HG02885 (cell line): ENCODE data around the gene ATAD3B.
"Not testable (repeated sequence)": the region's sequence is repeated elsewhere in the genome, so short reads cannot be mapped to it uniquely, and the experiment has no call there.

ENCODE experiments used
- ATAC-seq: cut with Tn5 transposase; IDR thresholded peaks from one replicate; pipeline ENCODE4 v1.9.1; 2021; ENCODE audit warnings: mild to moderate bottlenecking; ENCODE audit not compliant: unreplicated experiment, poor library complexity

The ATAD3B gene

GRCh38 chr1:1432951-1433803, 38.4 kb upstream of the ATAD3B start:
- ATAC-seq: no peak

GRCh38 chr1:1433804-1434130, 37.8 kb upstream of the ATAD3B start:
- ATAC-seq: no peak

DNA sequence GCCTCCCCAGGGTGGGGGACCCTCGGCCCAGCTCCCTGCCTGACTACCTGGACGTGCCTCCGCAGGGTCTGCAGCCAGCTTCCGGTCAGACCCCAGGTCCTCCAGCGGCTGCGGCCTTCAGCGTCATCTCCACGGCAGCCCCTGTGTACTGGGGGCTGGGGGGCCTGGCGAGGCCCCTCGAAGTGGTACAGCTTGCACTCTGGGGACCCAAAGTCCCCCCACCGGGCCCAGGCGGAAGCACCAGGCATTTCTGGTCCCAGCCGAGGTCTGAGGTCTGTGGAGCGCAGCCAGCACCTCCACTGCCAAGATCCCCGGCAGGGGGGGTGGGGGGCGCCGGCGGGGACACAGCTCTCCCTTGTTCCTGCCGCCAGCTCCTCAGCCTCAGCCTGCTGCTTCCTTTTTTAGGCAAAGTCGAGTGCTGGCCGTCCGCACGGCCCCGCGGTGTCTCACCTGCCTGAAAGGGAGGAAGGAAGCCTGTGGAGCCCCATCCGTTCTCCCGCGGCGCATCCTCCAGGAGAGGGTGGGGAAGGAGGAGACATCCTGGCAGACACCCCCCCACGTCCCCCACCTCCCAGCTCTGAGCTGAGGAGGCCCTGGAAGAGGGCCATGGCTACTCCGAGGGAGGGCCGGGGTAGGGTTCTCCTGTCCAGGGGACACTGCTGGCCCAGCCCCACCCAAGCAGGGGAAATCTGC, 37.3 kb upstream of the ATAD3B start:
- ATAC-seq: no peak

DNA sequence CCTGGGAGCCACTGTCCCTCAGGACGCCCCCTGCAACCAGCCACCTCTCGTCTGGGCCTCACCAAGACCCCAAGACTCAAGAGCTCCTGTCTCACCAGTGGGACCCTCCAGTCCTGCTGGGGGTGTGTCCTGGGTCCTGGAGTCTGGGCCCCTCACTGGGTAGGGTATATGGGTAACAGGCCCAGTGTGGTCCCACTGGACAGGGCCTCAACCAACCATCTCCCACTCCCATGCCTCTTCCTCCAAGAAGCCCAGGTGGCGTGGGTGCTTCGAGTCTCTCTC, 36.8 kb upstream of the ATAD3B start:
- ATAC-seq: no peak

DNA sequence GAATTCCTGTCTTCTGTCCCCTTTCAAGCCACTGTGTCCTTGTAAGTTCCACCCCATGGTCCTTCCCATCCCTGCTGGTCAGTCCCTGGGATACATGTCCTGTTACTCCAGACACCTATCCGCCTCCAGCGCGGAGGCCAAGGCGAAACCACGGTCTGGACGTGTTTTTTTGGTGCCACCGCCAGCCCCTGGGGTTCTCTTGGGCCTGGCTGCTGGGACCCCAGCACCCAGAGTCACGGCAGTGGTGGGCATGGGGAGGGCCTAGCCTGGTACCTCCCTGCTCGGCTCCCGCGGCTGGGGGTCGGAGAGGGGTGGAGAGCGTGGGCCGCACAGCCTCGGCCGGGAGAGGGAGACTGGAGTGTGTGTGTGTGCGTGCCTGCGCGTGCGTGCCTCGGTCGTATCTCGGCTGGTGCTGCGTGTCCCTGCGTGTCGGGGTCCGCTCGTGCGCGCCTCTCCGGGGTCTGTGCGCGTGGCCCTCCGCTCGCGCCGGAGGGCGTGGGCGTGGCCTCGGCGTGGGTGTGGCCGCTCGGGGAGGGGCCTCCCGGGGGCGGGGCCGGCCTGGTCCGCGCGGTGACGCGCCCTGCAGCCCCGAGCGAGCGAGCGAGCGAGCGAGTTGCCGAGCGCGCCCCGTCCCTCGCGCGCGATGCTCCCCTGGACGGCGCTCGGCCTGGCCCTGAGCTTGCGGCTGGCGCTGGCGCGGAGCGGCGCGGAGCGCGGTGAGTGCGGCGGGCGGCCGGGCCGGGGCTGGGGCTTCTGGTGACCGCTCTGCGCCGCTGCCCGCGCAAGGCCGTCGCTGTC, 36.3 kb upstream of the ATAD3B start, which contains the start of gene VWA1:
Gene VWA1 (plus strand): TSS at position 585 of the 798 bp plus-strand sequence. CDS start 59 bp downstream, at position 644.
- no peak for ATAC-seq

GRCh38 chr1:1435911-1436629, 35.5 kb upstream of the ATAD3B start:
- ATAC-seq: no peak

GRCh38 chr1:1436630-1437032, 34.9 kb upstream of the ATAD3B start:
- ATAC-seq: no peak

DNA sequence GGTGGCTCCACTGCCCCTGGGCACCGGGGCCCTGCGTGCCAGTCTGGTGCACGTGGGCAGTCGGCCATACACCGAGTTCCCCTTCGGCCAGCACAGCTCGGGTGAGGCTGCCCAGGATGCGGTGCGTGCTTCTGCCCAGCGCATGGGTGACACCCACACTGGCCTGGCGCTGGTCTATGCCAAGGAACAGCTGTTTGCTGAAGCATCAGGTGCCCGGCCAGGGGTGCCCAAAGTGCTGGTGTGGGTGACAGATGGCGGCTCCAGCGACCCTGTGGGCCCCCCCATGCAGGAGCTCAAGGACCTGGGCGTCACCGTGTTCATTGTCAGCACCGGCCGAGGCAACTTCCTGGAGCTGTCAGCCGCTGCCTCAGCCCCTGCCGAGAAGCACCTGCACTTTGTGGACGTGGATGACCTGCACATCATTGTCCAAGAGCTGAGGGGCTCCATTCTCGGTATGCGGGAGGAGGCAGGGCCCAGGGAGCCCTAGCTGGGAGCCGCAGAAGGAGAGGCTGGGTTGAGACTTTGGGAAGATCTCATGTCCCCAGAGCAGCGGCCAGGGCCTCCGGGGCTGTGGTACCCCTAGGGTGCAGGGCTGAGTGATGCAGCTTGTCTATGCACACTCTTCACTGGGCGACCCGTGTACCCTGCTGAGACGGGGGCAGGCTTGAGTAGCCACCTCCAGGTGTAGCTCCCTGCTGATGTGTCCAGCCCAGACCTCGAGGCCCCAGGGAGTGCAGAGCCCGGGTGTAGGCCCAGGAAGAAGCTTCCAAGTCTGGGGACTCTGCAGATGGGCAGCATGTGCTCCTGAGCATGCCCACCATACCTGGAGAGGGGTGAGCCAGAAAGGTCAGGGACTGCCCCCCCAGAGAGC, 34.3 kb upstream of the ATAD3B start:
- ATAC-seq: no peak

DNA sequence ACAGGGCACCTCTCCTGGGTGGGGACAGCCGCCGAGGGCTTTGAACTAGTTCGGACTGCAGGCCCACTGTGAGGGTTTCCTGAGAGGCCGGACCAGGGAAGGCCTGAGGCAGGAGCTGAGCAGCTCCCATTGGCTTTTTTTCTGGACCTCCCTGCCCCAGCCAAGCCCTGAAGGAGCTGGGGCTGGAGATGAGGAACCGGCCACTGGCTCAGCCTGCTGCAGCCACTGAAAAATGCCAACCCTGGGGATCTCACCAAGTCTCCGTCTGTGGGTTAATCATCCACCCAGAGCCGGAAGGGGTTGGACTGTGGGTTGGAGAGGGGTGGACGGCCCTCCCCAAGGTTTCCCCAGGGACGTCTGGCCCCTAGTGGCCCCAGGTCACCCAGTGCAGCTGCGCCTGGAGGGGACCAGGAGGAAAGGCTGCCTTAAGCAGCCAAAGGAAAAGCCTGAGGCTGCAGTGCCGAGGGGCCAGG, 33.6 kb upstream of the ATAD3B start:
- ATAC-seq: no peak

DNA sequence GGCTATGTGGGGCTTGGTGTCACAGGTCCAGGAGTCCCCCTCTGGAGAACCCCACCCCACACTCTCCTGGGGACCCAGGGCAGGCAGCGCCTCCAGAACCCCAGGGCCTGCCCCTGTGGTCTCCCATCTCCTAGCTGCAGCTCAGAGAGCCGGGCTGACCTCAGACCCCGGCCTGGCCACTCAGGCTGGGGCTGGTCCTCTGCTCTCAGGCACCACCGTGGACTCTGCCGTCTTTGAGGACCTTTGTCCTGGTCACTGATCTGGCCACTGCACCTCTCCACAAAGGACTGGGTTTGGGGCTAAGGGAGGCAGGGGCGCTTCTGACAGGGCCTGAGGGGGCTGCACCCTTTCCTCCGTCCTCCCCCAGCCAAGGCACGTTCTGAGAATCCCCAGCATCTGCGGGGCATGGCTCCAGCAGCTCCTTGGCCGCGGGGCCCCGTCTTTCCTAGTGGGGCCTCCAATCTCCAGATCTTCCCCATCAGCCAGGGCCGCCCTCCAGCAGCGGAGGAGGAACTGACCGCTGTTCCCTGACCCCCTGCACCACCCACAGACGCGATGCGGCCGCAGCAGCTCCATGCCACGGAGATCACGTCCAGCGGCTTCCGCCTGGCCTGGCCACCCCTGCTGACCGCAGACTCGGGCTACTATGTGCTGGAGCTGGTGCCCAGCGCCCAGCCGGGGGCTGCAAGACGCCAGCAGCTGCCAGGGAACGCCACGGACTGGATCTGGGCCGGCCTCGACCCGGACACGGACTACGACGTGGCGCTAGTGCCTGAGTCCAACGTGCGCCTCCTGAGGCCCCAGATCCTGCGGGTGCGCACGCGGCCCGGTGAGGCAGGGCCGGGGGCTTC, 32.8 kb upstream of the ATAD3B start:
- no peak for ATAC-seq

DNA sequence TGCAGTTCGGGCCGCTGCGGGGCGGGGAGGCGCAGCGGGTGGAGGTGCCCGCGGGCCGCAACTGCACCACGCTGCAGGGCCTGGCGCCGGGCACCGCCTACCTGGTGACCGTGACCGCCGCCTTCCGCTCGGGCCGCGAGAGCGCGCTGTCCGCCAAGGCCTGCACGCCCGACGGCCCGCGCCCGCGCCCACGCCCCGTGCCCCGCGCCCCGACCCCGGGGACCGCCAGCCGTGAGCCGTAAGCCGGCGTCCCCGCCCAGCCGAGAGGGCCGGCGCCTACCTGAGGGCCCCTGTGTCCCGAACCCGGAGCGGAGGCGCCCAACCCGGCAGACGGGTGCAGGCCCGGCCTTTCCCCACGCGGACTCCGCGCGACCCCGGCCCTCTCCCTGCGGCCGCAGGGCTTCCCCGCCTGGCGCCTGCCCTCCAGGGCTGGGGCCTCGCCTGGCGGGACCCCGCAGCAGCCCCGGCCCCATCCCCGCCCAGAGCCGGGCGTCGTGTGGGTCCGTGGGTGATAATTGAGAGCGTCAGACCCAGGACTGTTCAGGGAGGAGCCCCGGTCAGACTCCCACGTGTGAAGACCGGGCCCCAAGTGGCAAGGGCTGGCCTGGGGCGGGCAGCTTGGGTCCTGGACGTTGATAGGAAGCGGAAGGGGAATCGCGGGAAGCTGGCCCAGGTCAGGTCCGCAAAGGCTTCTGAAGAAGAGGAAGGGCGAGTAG, 31.9 kb upstream of the ATAD3B start:
- no peak for ATAC-seq

DNA sequence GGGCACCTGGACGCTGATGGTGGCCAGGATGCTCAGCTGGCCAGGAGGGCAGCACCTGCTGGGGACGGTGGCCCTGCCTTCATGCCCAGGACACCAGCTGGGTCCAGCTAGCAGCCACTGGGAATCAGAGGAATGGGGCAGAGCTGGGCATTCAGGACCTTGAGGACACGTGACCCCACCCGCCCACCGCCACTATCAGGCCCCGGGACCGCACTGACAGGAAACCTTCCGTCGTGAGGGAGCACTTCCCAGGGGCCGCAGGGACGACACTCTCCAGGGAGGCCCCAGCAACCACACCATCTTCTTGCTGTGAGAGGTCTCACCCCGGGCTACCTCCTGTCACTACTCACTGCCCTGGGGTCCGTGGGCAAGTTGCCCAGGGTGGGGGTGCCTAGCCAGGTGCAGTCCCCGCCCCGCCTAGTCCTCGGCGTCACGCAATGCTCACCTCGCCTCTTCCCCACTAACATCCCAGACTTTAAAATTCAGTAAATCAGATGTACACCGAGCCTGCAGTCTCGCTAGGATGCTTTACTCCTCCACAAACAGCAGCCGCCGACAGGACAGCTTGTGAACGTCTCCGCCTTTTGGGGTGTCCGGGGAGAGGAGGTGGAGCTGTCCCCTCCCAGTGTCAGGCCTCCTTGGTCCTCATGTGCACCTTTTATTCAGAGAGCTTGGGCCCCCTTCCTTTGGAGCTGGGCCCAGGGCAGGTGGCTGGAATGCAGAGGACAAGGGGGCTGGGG, 31.1 kb upstream of the ATAD3B start:
- ATAC-seq: no peak

DNA sequence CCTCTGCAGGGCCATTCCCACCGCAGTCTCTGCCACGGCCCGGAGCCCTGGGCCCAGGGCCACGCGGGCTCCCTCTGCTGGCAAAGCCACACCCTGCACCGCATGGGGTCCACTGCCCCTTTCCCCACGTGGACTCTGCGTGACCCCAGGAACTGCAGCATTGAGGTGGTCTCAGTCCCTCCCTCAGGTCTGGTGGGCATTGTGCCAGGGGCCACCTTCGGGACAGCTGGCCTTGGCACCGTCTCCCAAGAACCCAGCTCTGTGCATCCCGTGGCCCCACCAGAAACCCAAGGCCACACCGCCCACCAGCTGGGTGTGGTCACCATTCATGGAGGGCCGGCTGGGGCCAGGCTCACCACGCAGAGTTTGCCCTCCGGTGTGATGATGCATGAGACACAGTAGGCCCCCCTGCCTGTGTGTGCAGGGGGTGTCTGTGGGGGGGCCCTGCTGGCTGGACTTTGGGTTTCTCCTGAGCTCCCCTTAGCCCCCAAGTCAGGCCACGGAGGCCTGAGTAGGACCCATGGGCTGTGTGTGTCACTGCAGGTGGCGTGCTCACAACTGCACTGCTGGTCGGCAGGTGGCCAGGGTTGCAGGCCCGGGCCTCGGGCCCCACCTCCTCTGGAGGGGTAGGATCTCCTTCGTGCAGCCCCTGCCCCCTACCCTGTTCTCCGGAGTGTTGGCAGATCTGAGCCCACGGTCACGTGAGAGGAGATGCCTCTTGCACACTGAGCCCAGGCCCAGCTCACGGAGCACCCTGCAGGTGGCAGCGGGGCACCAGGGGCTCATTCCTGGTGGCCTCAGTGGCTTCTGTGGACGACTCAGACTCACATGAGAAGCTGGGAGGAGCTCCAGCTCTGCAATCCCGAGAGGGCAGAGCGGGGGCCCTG, 30.3 kb upstream of the ATAD3B start:
- ATAC-seq: no peak

DNA sequence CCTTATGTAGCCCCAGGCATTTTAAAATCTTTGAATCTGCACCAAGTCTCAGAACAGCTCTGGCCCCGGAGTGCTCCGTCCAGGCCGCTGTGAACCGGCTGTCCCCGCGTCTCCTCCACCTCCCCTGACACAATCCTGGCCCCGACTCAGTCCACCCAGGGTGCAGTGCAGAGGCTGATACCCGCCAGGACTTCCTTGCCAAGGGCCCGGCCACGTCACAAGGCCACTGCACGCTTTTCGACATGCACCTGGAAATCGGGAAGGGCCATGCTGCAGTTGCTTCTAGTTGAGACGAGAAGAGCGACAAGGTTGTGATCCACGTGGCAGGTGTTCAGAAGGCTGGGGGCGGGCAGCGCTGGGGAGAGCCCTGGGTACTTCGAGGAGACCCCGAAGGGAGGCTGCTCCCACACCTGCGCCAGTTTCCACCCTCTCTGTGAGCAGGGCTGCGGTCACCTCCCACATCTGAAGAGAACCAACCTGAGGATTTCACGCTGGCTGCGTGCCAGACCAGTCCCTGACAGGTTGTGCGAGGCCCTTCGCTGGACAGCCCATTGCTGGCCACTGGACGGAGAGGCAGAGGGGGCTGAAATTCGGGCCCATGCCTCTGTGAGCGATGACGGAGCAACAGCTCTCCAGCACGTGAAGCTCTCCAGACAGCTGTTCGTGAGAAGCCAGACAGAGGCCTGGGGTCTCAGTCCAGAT, 29.3 kb upstream of the ATAD3B start:
- no peak for ATAC-seq

DNA sequence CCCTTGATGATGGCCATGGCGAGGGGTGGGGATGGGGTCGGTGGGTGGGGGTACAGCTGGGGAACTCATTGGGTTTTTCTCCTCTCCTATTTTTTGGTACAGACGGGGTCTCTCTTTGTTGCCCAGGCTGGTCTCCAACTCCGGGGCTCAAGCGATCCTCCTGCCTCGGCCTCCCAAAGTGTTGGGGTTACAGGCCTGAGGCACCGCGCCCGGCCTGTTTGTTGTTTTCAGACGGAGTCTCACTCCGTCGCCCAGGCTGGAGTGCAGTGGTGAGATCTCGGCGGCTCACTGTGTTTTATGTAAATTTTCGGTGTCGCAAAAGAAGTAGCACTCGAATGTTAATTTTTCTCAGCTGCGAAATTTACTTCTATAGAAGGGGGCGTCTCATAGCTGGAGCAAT, 24.9 kb upstream of the ATAD3B start:
- not testable (repeated sequence) for ATAC-seq
